Measurements from ENCODE around the gene ACACA.
"Not testable (repeated sequence)": the region's sequence is repeated elsewhere in the genome, so short reads cannot be mapped to it uniquely, and the experiment has no call there.

The ACACA gene

GRCh38 chr17:37176723-37177122 is 229.9 kb downstream of the ACACA start:
- peak; percentile 70 for DNase-seq (ENCODE audit: low read depth)

GRCh38 chr17:37174205-37174604 is 232.4 kb downstream of the ACACA start:
- DNase-seq (ENCODE audit: low read depth) = peak; percentile 61

- DNase-seq (ENCODE audit: low read depth) = no peak
Observed at GRCh38 chr17:37170881-37171425, 235.7 kb downstream of the ACACA start.

GRCh38 chr17:37168731-37169353 is 237.8 kb downstream of the ACACA start:
- DNase-seq (ENCODE audit: low read depth) = no peak

GRCh38 chr17:37167756-37168155 is 238.9 kb downstream of the ACACA start:
- DNase-seq (ENCODE audit: low read depth) = no peak

GRCh38 chr17:37164057-37164456 is 242.6 kb downstream of the ACACA start:
- DNase-seq (ENCODE audit: low read depth) = no peak

GRCh38 chr17:37162800-37163199 is 243.8 kb downstream of the ACACA start:
- DNase-seq (ENCODE audit: low read depth) = no peak

- DNase-seq (ENCODE audit: low read depth) = peak; percentile 74
Observed at GRCh38 chr17:37160944-37161343, 245.7 kb downstream of the ACACA start.

GRCh38 chr17:37158290-37158689 is 248.3 kb downstream of the ACACA start:
- no peak for DNase-seq (ENCODE audit: low read depth)

GRCh38 chr17:37148156-37148555 is 258.5 kb downstream of the ACACA start:
- peak; percentile 23 for DNase-seq (ENCODE audit: low read depth)

- DNase-seq (ENCODE audit: low read depth) = peak; percentile 55
Observed at GRCh38 chr17:37147301-37147812, 259.3 kb downstream of the ACACA start.

GRCh38 chr17:37146086-37147064 is 260.3 kb downstream of the ACACA start:
- DNase-seq (ENCODE audit: low read depth) = no peak

GRCh38 chr17:37144075-37144701 is 262.4 kb downstream of the ACACA start:
- DNase-seq (ENCODE audit: low read depth) = no peak

- not testable (repeated sequence) for DNase-seq (ENCODE audit: low read depth)
Observed at GRCh38 chr17:37143558-37143957, 263.1 kb downstream of the ACACA start.

- no peak for DNase-seq (ENCODE audit: low read depth)
Observed at GRCh38 chr17:37142294-37142896, 264.2 kb downstream of the ACACA start.

GRCh38 chr17:37138571-37139120 is 268.0 kb downstream of the ACACA start:
- DNase-seq (ENCODE audit: low read depth) = no peak

- DNase-seq (ENCODE audit: low read depth) = no peak
Observed at GRCh38 chr17:37137906-37138514, 268.6 kb downstream of the ACACA start.

GRCh38 chr17:37137070-37137610 is 269.5 kb downstream of the ACACA start:
- no peak for DNase-seq (ENCODE audit: low read depth)

GRCh38 chr17:37135576-37135975 is 271.1 kb downstream of the ACACA start:
- no peak for DNase-seq (ENCODE audit: low read depth)

- DNase-seq (ENCODE audit: low read depth) = peak; percentile 39
Observed at GRCh38 chr17:37134050-37134449, 272.6 kb downstream of the ACACA start.

- no peak for DNase-seq (ENCODE audit: low read depth)
Observed at GRCh38 chr17:37133136-37133535, 273.5 kb downstream of the ACACA start.
